Hepatic stellate cell (primary cell): ENCODE data around the gene DNAJC10.

Source experiments
- DNase-seq: peaks from one replicate; pipeline ENCODE4 v3.0.0; 2011; ENCODE audit warnings: low spot score

DNAJC10 gene

DNA sequence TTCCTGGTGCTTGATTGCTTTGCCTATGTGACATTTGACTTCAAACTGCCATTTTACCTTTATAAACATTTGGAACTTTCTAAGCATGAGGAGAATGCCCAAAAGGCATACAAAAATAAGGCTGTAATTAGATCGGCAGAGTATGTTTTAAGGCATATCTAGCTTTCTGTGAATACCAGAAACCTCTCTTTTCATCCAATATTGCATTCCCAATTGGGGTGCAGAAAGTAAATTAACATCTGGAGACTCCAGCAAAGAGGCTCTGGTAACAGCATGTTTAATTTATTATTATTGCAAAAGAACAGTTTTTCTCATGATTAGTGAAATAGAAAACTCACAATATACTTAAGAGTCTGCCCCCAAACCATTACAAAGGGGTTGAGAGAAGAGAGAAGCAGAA is 118.2 kb downstream of the DNAJC10 start:
- no peak for DNase-seq

DNA sequence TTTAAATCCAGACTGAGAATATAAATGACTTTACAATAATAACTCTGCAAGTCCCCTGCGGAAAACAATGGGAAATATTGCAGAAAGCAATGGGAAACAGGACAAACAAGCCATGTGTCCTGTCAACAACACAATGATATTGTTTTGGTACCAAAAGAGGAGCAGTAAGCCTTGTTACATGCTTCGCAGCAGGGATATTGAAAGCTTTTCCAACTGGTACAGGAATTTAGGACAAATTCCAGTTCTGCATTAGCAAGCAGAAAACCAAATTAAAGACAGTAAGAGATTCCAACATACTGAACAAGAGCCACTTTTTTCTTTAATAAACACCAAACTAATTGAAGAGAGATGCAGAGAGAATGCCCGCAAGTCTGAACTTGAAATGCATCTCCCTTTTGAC is 120.4 kb downstream of the DNAJC10 start:
- DNase-seq, result no peak
